HEK293 (cell line): Measurements from ENCODE around the gene GRIA1.

ENCODE experiments used
- CTCF ChIA-PET: fragments of 350-600 bp; formaldehyde crosslinking; extraction: SDS; loops from one replicate; lab custom pipeline; 2021; ENCODE audit warnings: antibody characterized with exemption; lab: Yijun Ruan, JAX
- POLR2A ChIA-PET: fragments of 300-600 bp; formaldehyde crosslinking; extraction: SDS; loops from one replicate; lab custom pipeline; 2020; ENCODE audit warnings: antibody characterized with exemption, inconsistent platforms; lab: Yijun Ruan, JAX
- H3K27ac ChIP-seq: fragments of 200-500 bp; sonication (Bioruptor generic); 2 replicates; pipeline ENCODE4 v1.5.1; 2014; ENCODE audit warnings: low read depth, low read length, control low read depth, inconsistent platforms; ENCODE audit errors: extremely low read depth
- H3K36me3 ChIP-seq, 2 experiments: fragments of 200-500 bp in 1 of 2; sonication (Bioruptor generic) in 1 of 2; 1 replicate in 1 of 2; 2 replicates in 1 of 2; pipeline ENCODE4 v1.5.1; 2014 to 2017; ENCODE audit warnings: inconsistent platforms in 2 of 2, low read length in 2 of 2; ENCODE audit not compliant: control insufficient read depth in 2 of 2, insufficient read depth in 1 of 2
- H3K4me1 ChIP-seq: fragments of 200-500 bp; sonication (Bioruptor generic); 2 replicates; pipeline ENCODE4 v1.5.1; 2014; ENCODE audit warnings: mild to moderate bottlenecking, low read length, inconsistent platforms; ENCODE audit not compliant: control insufficient read depth, insufficient read depth
- H3K4me3 ChIP-seq: 2 replicates; pipeline ENCODE4 v1.5.1; 2011; ENCODE audit warnings: low read depth, mild to moderate bottlenecking, control low read depth, low read length, moderate library complexity
- H3K9me3 ChIP-seq: fragments of 200-500 bp; sonication (Bioruptor generic); 2 replicates; pipeline ENCODE4 v1.5.1; 2014; ENCODE audit warnings: low read depth, low read length, inconsistent platforms; ENCODE audit not compliant: control insufficient read depth, insufficient read depth
- BCL11B ChIP-seq: fragments of 450-650 bp; formaldehyde crosslinking; IDR thresholded peaks from 2 replicates; pipeline ENCODE4 v1.5.1; 2016; ENCODE audit warnings: low read depth, missing biosample characterization, missing genetic modification characterization
- EGR2 ChIP-seq: fragments of 450-650 bp; formaldehyde crosslinking; IDR thresholded peaks from 2 replicates; pipeline ENCODE4 v1.5.1; 2016; ENCODE audit warnings: low read depth, missing biosample characterization, missing genetic modification characterization
- GFI1B ChIP-seq: fragments of 450-650 bp; formaldehyde crosslinking; IDR thresholded peaks from 2 replicates; pipeline ENCODE4 v1.5.1; 2016; ENCODE audit warnings: missing biosample characterization, missing genetic modification characterization
- KLF16 ChIP-seq: fragments of 450-650 bp; formaldehyde crosslinking; IDR thresholded peaks from 2 replicates; pipeline ENCODE4 v1.5.1; 2017; ENCODE audit warnings: missing biosample characterization, missing genetic modification characterization
- MEIS1 ChIP-seq: sonication (generic); formaldehyde crosslinking; IDR thresholded peaks from 2 replicates; pipeline ENCODE4 v1.8.1; 2022; ENCODE audit warnings: missing genetic modification reagents, mild to moderate bottlenecking, borderline replicate concordance
- SP3 ChIP-seq: fragments of 450-650 bp; formaldehyde crosslinking; IDR thresholded peaks from 2 replicates; pipeline ENCODE4 v1.5.1; 2016; ENCODE audit warnings: missing biosample characterization, missing genetic modification characterization
- WT1 ChIP-seq: fragments of 450-650 bp; formaldehyde crosslinking; IDR thresholded peaks from 2 replicates; pipeline ENCODE4 v1.5.1; 2016; ENCODE audit warnings: missing biosample characterization, missing genetic modification characterization
- ZBTB20 ChIP-seq: fragments of 450-650 bp; formaldehyde crosslinking; IDR thresholded peaks from 2 replicates; pipeline ENCODE4 v1.5.1; 2016; ENCODE audit warnings: missing biosample characterization, missing genetic modification characterization
- ZFP37 ChIP-seq: fragments of 450-650 bp; formaldehyde crosslinking; IDR thresholded peaks from 2 replicates; pipeline ENCODE4 v1.5.1; 2016; ENCODE audit warnings: missing biosample characterization, missing genetic modification characterization
- ZNF202 ChIP-seq: fragments of 450-650 bp; formaldehyde crosslinking; IDR thresholded peaks from 2 replicates; pipeline ENCODE4 v1.5.1; 2016; ENCODE audit warnings: missing biosample characterization, missing genetic modification characterization, borderline replicate concordance
- ZNF214 ChIP-seq: fragments of 450-650 bp; formaldehyde crosslinking; IDR thresholded peaks from 2 replicates; pipeline ENCODE4 v1.5.1; 2017; ENCODE audit warnings: missing biosample characterization, mild to moderate bottlenecking, missing genetic modification characterization, borderline replicate concordance
- ZNF223 ChIP-seq: fragments of 450-650 bp; formaldehyde crosslinking; IDR thresholded peaks from 2 replicates; pipeline ENCODE4 v1.5.1; 2016; ENCODE audit warnings: missing biosample characterization, missing genetic modification characterization
- ZNF239 ChIP-seq: fragments of 450-650 bp; formaldehyde crosslinking; IDR thresholded peaks from 2 replicates; pipeline ENCODE4 v1.5.1; 2016; ENCODE audit warnings: missing biosample characterization, missing genetic modification characterization
- ZNF248 ChIP-seq: fragments of 450-650 bp; formaldehyde crosslinking; IDR thresholded peaks from 2 replicates; pipeline ENCODE4 v1.5.1; 2017; ENCODE audit warnings: missing biosample characterization, missing genetic modification characterization
- ZNF266 ChIP-seq: fragments of 450-650 bp; formaldehyde crosslinking; IDR thresholded peaks from 2 replicates; pipeline ENCODE4 v1.5.1; 2016; ENCODE audit warnings: missing biosample characterization, missing genetic modification characterization, low read depth
- ZNF302 ChIP-seq: fragments of 450-650 bp; formaldehyde crosslinking; IDR thresholded peaks from 2 replicates; pipeline ENCODE4 v1.5.1; 2016; ENCODE audit warnings: missing biosample characterization, missing genetic modification characterization, low read depth
- ZNF341 ChIP-seq: fragments of 450-650 bp; formaldehyde crosslinking; IDR thresholded peaks from 2 replicates; pipeline ENCODE4; 2016; ENCODE audit warnings: low read depth, missing biosample characterization, missing genetic modification characterization
- ZNF366 ChIP-seq: fragments of 450-650 bp; formaldehyde crosslinking; conservative IDR thresholded peaks from 2 replicates; pipeline ENCODE4 v1.5.1; 2016; ENCODE audit warnings: missing biosample characterization, missing genetic modification characterization
- ZNF473 ChIP-seq: fragments of 450-650 bp; formaldehyde crosslinking; IDR thresholded peaks from 2 replicates; pipeline ENCODE4 v1.5.1; 2017; ENCODE audit warnings: missing biosample characterization, missing genetic modification characterization
- ZNF510 ChIP-seq: fragments of 450-650 bp; formaldehyde crosslinking; IDR thresholded peaks from 2 replicates; pipeline ENCODE4 v1.5.1; 2018; ENCODE audit warnings: mild to moderate bottlenecking, missing genetic modification characterization, missing biosample characterization; ENCODE audit not compliant: insufficient replicate concordance
- ZNF529 ChIP-seq: fragments of 450-650 bp; formaldehyde crosslinking; IDR thresholded peaks from 2 replicates; pipeline ENCODE4 v1.5.1; 2017; ENCODE audit warnings: missing genetic modification characterization, missing biosample characterization; ENCODE audit not compliant: insufficient replicate concordance
- ZNF560 ChIP-seq: fragments of 450-650 bp; formaldehyde crosslinking; IDR thresholded peaks from 2 replicates; pipeline ENCODE4 v1.5.1; 2017; ENCODE audit warnings: missing biosample characterization, missing genetic modification characterization, borderline replicate concordance
- ZNF624 ChIP-seq: fragments of 450-650 bp; formaldehyde crosslinking; IDR thresholded peaks from 2 replicates; pipeline ENCODE4 v1.5.1; 2017; ENCODE audit warnings: missing biosample characterization, missing genetic modification characterization
- ZNF639 ChIP-seq: fragments of 450-650 bp; formaldehyde crosslinking; IDR thresholded peaks from 2 replicates; pipeline ENCODE4 v1.5.1; 2016; ENCODE audit warnings: missing biosample characterization, missing genetic modification characterization
- ZNF677 ChIP-seq: fragments of 450-650 bp; IDR thresholded peaks from 2 replicates; pipeline ENCODE4 v1.5.0; 2018; ENCODE audit warnings: missing biosample characterization, mild to moderate bottlenecking, missing genetic modification characterization, moderate library complexity
- ZNF692 ChIP-seq: fragments of 450-650 bp; formaldehyde crosslinking; IDR thresholded peaks from 2 replicates; pipeline ENCODE4 v1.5.1; 2016; ENCODE audit warnings: missing biosample characterization, missing genetic modification characterization
- ZNF792 ChIP-seq: fragments of 450-650 bp; formaldehyde crosslinking; IDR thresholded peaks from 2 replicates; pipeline ENCODE4 v1.5.1; 2016; ENCODE audit warnings: missing biosample characterization, missing genetic modification characterization
- ZSCAN16 ChIP-seq: fragments of 450-650 bp; formaldehyde crosslinking; IDR thresholded peaks from 2 replicates; pipeline ENCODE4 v1.5.1; 2016; ENCODE audit warnings: missing biosample characterization, missing genetic modification characterization

GRIA1 gene

GRCh38 chr5:153469423-153469822 lies 21.0 kb upstream of the GRIA1 start:
- H3K9me3 ChIP-seq = no peaks in the 10 kb centered on the region
- no peak overlapping the region for H3K4me3 ChIP-seq
- CTCF ChIA-PET = no interaction called here
- H3K27ac ChIP-seq = no peak overlapping the region
- H3K36me3 ChIP-seq = no peaks in the 10 kb centered on the region
- no peaks in the 10 kb centered on the region for H3K4me1 ChIP-seq
- POLR2A ChIA-PET = no interaction called here
- TF ChIP-seq MEIS1 (CRISPR knock-in tag) (no peak), ZNF248 (tag by site-specific recombination) (no peak), ZNF202 (tag by site-specific recombination) (no peak), ZNF366 (tag by site-specific recombination) (no peak), ZNF266 (tag by site-specific recombination) (no peak), EGR2 (tag by site-specific recombination) (no peak), ZNF510 (no peak), SP3 (no peak), ZNF239 (tag by site-specific recombination) (no peak), ZBTB20 (tag by site-specific recombination) (no peak), KLF16 (tag by site-specific recombination) (no peak)

DNA sequence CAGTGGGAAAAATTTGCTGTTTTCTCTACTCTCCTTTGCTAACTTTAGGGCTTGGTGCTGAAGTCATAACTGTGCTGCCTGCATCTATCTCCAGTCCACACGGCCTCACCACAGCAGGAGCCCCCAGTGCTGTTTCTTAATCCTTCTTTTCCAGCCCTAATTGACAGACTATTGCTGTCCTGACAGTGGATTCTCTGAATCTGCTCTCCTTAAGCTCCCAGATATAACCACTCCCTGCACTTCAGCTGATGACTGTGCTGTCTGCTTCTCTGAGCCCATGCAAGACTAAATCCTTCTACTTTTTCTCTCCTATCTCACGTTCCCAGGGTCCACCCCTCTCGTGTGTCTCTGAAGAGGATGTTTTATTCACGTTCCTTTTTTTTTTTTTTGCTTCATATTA lies 19.7 kb upstream of the GRIA1 start:
- ChIA-PET CTCF (interaction anchor here (0.7 kb wide), 1 partner anchor 591 kb away, joined by 3 read pairs; no protein-coding TSS in a partner anchor), POLR2A (no interaction called here)
- TF ChIP-seq ZNF214 (no peak), ZNF341 (tag by site-specific recombination) (no peak), ZSCAN16 (tag by site-specific recombination) (no peak), WT1 (tag by site-specific recombination) (no peak), ZNF529 (tag by site-specific recombination) (no peak), ZNF624 (tag by site-specific recombination) (no peak), BCL11B (tag by site-specific recombination) (no peak), ZNF223 (no peak), ZNF639 (tag by site-specific recombination) (no peak), ZFP37 (no peak), ZNF792 (tag by site-specific recombination) (no peak), ZNF560 (no peak), ZNF510 (no peak), ZNF677 (tag by site-specific recombination) (no peak), ZNF473 (tag by site-specific recombination) (no peak), ZNF202 (tag by site-specific recombination) (no peak), ZNF302 (tag by site-specific recombination) (no peak), ZNF692 (tag by site-specific recombination) (no peak), GFI1B (tag by site-specific recombination) (no peak)

More for the DNA sequence above, 19.7 kb upstream of the GRIA1 start:
- Histone ChIP-seq H3K36me3 (no peaks in the 10 kb centered on the region), H3K4me3 (no peak overlapping the region), H3K4me1 (no peaks in the 10 kb centered on the region), H3K9me3 (no peaks in the 10 kb centered on the region), H3K27ac (no peak overlapping the region)
